Islet precursor cell (in vitro differentiated cells): ENCODE results near the gene MICAL3.
A peak's percentile ranks its signal among the peaks of the same experiment; 100 is the strongest.
"Not testable (repeated sequence)": the region's sequence is repeated elsewhere in the genome, so short reads cannot be mapped to it uniquely, and the experiment has no call there.

Source experiments
- DNase-seq: peaks from one replicate; pipeline ENCODE4 v3.0.0-alpha.2; 2018

Gene MICAL3, protein sequence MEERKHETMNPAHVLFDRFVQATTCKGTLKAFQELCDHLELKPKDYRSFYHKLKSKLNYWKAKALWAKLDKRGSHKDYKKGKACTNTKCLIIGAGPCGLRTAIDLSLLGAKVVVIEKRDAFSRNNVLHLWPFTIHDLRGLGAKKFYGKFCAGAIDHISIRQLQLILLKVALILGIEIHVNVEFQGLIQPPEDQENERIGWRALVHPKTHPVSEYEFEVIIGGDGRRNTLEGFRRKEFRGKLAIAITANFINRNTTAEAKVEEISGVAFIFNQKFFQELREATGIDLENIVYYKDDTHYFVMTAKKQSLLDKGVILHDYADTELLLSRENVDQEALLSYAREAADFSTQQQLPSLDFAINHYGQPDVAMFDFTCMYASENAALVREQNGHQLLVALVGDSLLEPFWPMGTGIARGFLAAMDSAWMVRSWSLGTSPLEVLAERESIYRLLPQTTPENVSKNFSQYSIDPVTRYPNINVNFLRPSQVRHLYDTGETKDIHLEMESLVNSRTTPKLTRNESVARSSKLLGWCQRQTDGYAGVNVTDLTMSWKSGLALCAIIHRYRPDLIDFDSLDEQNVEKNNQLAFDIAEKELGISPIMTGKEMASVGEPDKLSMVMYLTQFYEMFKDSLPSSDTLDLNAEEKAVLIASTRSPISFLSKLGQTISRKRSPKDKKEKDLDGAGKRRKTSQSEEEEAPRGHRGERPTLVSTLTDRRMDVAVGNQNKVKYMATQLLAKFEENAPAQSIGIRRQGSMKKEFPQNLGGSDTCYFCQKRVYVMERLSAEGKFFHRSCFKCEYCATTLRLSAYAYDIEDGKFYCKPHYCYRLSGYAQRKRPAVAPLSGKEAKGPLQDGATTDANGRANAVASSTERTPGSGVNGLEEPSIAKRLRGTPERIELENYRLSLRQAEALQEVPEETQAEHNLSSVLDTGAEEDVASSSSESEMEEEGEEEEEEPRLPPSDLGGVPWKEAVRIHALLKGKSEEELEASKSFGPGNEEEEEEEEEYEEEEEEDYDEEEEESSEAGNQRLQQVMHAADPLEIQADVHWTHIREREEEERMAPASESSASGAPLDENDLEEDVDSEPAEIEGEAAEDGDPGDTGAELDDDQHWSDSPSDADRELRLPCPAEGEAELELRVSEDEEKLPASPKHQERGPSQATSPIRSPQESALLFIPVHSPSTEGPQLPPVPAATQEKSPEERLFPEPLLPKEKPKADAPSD (N-terminal part only)

GRCh38 chr22:18024276-18024939 lies at the start of gene MICAL3:
TSS of gene MICAL3 (minus strand) at chr22:18024561. CDS start at chr22:17906812, 117,749 bp downstream.
- DNase-seq = peak; percentile 81

GRCh38 chr22:18073927-18074326 lies 49.6 kb upstream of the MICAL3 start:
- not testable (repeated sequence) for DNase-seq

DNA sequence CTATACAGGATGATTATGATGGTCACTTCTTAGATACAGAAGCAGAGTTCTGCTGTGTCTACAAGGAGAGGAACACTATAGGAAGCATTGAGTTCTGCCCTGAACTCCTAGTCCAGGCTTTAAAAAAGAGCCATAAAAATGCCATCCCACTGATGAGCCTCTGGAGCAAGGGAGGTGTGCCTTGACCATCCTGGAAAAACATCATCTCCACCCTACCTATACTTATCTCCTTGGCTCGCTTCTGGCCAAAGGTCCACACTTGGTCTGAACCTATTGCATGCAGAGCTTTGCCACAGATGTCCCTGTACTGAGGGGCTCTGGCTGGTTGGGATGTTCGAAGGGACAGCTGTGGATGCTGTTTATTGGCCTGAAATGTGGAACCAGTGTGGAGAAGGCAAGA lies 49.1 kb upstream of the MICAL3 start:
- DNase-seq = no peak

DNA sequence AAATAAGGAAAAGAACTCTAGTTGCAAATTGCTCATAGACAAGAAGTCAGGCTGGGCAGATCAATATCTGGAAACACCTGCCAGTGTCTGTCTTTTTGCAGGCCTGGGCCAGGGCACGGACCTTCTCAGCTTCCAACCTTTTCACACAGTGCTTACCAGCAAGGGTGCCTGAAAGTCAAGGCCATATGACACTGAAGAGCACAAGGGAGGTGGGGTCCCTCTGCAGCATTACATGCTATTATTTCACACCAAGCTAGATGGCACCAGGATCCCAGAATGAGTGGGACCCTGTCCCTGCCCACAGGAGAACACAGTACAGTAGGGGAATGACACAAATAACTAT lies 47.6 kb upstream of the MICAL3 start:
- no peak for DNase-seq

GRCh38 chr22:18071307-18071967 lies 47.1 kb upstream of the MICAL3 start:
- not testable (repeated sequence) for DNase-seq

GRCh38 chr22:18070556-18071306 lies 46.4 kb upstream of the MICAL3 start:
- no peak for DNase-seq

DNA sequence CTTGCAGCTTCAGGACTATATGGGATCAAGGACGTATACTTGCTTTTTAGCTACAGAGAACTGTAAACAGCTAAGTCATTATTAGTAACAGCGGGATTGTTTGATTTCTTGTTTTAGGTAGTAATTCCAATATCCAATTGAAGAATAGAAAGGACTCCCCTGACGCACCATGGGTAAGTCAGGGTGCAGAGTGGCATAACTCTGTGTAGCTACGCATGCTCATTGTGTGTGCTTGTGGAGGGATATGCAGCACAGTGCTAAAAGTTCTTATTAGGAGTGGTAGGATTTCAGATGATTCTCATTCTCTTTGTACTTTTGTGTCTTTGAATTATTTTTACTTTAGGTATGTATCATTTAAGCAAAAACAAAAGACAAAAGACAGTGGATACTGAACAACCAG lies 45.7 kb upstream of the MICAL3 start:
- no peak for DNase-seq

DNA sequence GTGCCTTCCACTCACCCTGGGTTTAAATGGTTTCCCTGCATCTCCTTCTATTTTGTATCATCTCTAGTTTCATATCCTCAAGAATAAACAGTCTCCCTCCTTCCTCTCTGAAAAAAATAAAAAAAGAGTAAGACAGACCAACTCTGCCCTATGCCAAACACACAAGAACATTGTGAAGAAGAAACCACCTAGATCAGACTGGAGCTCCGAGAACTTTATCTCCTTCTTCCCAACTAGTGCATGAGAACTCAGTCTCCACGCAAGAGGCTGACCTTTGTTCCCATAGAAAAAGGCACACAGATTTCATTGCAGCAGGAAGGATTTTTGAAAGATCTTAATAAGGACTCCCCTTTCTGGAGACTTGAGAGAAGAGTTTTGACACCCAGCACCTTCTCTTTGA lies 44.7 kb upstream of the MICAL3 start:
- DNase-seq = no peak

DNA sequence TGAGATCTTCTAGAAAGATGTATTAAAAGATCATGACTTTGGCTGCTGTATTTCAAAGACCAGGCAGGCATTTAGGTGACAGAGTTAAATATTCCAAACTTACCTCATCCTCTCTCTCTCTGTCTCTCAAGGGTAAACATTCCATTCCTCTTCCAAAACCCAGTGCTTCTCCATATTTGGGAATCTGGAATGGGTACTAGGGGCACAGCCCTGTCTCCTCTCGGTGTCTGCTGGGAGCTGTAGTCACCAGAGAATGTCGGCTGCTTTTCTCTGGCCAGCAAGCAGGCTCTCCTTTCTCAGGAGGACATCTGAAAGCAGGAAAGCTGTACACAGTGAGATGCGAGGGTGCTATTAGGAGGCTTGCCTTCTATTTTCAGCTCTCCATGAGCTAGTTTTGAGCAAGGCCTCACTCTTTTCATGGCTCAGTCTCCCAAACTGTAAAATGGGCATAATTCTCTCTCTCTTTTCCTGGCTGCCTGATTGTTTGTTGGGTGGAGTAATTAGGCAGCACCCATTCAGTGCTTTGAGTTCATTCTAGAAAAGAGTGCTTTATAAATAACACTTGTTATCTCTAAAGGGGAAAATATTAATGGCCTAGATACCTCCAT lies 44.1 kb upstream of the MICAL3 start:
- peak; percentile 80 for DNase-seq

DNA sequence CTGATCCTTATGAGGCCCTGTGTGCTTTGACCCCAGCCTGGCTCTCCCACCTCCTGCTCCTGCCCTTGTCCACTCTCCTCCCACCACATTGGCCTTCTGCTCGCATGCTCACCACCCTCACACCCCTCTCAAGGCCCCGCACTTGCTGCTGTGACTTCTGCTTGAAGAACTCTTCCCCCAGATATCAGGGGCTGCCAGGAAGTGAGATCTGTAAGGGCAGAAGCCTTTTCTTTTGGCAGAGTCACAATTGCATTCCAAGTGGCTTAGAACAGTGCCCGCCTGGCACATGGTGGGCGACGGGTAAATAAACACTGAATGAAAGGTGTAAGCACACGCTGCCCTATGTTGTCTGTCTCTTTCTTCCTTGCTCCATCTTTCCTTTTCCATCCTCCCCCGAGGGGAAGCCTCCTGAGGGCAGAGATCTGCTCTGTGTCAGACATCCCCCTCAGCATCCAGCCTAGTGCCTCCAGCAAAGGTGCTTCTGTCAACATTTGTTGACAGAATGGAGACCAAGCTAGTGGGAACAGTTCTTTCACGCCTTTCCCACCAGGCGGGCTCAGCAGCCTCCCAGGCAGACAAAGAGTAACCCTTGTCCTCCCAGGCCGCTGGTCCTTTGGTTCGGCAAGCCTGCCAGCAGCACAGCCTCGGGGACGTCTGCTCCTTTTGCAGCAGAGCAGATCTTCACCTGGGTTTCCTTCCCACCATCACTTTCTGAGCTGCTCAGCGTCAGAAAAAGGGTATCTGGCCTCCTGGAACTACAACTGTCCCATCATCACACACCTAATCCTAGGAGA lies 43.4 kb upstream of the MICAL3 start:
- DNase-seq = peak; percentile 87

DNA sequence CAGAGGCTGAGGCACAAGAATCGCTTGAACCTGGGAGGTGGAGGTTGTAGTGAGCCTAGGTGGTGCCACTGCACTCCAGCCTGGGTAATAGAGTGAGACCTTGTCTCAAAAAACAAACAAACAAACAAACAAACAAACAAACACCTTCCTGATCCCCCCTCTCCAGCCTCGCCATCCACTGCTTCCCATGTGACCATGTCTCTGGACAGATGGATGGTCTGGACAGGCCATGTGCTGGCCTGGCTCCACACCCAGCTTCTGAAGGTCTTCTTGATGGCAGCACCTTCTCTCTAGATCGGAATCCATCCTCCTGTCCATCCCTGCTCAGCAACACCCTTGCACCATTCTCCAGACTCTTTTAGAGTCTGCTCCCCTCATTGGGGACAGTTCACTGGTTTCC lies 42.8 kb upstream of the MICAL3 start:
- DNase-seq = no peak

DNA sequence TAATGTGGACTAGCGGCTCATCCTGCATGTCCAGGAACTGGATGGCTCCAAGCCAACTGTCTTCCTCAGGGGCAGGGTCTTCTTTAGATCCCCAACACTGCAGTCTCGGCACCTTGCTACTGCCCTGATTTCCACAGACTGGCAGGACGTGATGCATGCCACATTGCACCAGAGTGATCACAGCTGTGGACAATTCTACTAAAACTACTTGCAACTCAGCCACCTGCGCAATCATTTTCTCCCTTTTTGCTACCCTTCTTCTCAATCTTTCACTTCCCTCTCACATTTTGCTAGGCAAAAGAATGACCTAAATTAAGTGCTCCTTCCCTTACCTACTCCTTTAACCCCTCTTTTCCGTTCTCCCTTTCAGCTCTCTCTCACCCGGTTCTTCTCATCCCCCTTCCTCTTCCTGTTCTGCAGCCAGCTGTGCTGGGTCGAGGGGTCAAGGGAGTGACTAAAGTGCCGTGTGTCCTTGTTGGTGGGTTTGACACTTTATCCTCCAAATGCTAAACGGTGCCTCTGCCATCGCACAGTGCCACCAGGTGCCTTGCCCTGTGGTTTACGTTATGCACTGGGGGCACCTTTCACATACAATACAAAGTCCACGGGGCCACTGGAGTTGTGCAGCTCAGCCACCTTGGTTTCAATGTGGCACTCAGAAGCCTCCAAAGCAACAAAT lies 42.0 kb upstream of the MICAL3 start:
- no peak for DNase-seq

GRCh38 chr22:18065256-18065655 lies 40.9 kb upstream of the MICAL3 start:
- no peak for DNase-seq

DNA sequence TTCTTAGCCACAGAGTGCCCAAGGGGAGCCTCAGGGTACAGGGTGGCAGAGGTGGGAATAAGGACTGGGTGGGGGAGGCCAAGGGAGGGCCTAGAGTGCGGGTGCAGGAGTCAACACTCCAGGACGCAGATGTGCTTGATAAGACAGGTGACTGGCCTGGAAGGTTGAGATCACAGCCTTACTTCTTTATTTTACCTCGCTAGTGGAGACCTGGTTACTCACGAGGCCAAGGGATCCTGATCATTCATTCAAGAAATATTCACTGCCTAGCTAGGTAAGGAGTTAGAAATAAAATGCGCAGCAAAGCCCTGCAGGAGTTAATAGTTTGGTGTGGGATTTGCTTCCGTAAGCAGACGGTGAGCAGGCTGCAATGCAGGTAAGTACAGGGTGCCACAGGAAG lies 40.3 kb upstream of the MICAL3 start:
- DNase-seq = no peak

DNA sequence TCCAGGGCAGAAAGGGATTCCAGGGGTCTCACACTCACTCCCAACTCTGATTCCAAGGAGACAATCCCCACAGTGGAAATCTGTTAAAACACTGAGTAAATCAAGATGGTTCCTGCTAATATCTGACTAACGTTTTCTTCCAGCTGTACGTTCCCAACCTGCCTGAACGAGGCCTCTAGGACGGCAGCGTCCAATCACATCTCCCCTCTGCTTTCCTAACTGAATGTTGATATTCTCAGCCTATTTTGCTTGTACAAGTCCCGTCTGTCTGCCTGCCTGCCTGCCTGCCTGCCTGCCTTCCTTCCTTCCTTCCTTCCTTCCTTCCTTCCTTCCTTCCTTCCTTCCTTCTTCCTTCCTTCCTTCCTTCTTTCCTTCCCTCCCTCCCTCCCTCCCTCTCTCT lies 39.4 kb upstream of the MICAL3 start:
- not testable (repeated sequence) for DNase-seq

DNA sequence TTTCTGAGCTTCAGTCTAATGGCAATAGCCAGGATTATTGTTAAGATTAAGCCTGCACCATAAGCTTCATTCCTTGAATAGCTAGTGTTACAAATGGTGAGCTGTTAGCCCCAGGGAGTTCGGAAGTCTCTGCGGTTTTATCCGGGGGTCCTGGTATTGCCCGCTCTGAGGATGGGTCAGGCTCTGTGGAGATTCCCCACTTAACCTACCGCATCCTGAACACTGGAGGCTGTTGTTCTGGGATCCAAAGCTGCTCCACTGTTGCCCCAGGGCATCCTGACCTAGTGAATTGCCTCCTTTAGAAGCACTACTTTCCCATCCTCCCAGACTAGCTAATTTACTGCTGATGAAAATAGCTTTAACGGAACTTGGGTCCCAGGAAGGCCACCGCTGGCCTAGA lies 38.9 kb upstream of the MICAL3 start:
- DNase-seq = peak; percentile 98

DNA sequence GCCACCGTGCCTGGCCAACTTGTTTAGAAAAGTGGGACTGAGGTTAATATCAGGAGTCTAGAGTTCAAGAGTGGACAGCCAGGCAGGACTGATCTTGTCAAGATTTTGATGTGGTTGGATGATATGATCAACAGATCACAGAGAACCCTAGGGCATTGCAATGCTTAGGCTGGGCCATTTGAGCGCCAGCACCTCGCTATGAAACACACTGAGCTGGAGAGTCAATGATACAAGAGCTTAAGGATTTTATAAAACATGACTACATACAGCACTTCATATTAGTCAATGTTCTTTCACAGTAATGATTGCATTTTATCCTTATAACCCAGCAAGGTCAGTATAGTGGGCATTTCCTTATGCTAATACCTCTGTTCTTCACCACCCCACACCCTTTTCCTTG lies 38.1 kb upstream of the MICAL3 start:
- DNase-seq = no peak

DNA sequence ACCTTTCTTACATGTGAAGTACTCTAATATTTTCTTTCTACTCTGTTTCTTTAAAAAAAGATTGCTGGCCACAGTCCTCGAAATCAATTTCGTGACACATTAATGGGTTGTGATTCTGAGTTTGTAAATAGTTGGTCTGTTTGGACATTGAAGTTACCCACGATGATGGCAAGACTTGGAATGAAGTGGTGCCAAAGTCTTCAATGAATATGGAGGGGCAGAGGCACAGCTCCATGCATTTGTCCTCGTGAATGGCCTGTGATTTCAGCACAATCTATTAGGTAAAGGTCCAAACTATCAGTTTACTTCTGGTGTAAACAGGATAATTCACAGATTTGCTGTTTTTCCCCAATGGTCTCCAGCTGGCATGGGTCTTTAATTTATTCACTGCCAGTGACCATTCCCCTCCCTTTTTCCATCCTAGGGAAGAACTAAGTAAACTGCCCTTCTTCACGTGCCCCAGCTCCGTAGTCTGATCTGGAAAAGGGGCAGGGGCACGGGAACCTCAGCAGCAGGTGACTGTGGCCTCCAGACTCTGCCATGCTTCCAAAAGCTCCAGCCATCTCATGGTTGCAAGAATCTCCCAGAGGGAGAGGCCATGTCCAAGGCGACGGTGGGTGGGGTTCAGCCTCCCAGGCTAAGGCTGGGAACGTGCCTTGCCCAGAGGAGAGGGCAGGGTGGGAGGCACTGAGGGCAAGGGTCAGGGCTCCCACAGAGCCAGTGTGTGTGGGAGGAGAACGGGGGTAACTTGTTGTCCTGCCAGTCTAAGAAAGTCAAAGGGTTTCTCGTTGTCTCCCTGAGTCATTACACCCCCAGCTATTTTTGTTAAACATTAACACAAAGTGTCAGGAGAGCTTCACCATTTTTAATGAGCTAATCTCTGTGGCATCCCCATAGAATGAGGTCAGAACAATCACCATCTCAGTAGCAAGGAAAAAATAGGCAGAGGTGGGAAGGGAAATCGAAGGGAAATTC lies 36.6 kb upstream of the MICAL3 start:
- no peak for DNase-seq
